Measurements from ENCODE around the gene HNRNPLL. TPM values are rescaled to one million over a fixed set of nuclear protein-coding genes. Genes with fewer than 3 reads are reported as not detected.

Gene HNRNPLL
- total and polyA plus RNA-seq, 2 of the 13 experiments (the other 11 are each of a cell fraction or from before 2014, with no cell fraction given) = 49.4 to 103 TPM

DNA sequence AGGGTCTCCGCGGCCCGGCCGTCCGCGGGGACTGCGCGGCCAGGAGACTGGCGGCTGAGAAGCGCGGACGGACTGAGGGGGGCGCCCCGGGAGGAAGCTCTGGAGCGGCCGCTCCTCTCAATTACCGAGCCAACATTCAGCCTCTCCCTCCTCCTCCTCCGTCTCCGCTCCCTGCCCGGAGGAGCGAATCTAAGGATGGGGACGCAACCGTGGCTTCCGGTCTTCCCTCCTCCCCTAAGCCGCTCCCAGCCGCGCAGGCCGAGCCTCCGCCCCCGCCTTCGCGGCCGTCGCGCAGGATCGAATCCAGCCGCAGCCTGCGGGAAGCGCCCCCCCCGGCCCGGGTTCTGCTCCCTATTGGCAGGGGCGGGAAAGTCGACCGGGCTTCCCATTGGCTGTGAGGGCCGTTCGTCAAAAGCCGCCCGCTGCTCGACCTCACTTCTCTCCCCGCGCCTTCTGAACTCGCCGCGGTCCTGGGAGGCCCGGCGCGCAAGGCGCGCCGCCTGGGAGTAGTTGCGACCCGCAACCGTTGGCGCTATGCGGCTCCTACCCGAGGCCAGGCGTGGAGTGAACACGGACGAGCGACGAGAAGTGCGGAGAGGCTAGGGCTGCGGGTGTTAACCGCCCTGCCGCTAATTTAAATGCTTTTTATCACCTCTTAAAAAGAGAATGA, at the start of gene HNRNPLL (continued):
- TF ChIP-seq, protein P1, sequence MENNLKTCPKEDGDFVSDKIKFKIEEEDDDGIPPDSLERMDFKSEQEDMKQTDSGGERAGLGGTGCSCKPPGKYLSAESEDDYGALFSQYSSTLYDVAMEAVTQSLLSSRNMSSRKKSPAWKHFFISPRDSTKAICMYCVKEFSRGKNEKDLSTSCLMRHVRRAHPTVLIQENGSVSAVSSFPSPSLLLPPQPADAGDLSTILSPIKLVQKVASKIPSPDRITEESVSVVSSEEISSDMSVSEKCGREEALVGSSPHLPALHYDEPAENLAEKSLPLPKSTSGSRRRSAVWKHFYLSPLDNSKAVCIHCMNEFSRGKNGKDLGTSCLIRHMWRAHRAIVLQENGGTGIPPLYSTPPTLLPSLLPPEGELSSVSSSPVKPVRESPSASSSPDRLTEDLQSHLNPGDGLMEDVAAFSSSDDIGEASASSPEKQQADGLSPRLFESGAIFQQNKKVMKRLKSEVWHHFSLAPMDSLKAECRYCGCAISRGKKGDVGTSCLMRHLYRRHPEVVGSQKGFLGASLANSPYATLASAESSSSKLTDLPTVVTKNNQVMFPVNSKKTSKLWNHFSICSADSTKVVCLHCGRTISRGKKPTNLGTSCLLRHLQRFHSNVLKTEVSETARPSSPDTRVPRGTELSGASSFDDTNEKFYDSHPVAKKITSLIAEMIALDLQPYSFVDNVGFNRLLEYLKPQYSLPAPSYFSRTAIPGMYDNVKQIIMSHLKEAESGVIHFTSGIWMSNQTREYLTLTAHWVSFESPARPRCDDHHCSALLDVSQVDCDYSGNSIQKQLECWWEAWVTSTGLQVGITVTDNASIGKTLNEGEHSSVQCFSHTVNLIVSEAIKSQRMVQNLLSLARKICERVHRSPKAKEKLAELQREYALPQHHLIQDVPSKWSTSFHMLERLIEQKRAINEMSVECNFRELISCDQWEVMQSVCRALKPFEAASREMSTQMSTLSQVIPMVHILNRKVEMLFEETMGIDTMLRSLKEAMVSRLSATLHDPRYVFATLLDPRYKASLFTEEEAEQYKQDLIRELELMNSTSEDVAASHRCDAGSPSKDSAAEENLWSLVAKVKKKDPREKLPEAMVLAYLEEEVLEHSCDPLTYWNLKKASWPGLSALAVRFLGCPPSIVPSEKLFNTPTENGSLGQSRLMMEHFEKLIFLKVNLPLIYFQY (CRISPR knock-in tag; IDR thresholded peaks at IDR 0.05; ENCODE audit: borderline replicate concordance) = peak; percentile 66
- TF ChIP-seq MTF1 (CRISPR knock-in tag; IDR thresholded peaks at IDR 0.05) (no peak; the same call in 1 of the 2 replicates), NFYC (CRISPR knock-in tag; IDR thresholded peaks at IDR 0.05) (peak; percentile 98), NFYB (CRISPR knock-in tag; IDR thresholded peaks at IDR 0.05) (peak; percentile 96), SAP130 (CRISPR knock-in tag; IDR thresholded peaks at IDR 0.05; ENCODE audit: low read depth) (peak; percentile 94), MAF1 (CRISPR knock-in tag; IDR thresholded peaks at IDR 0.05; ENCODE audit: borderline replicate concordance) (peak; percentile 94; the same call in 1 of the 2 replicates), STAT5B (CRISPR knock-in tag; IDR thresholded peaks at IDR 0.05) (peak; percentile 68; the same call in 1 of the 2 replicates), ZFAT (CRISPR knock-in tag; conservative IDR thresholded peaks at IDR 0.05) (peak; percentile 94), ZNF256 (CRISPR knock-in tag; conservative IDR thresholded peaks at IDR 0.05) (no peak), FOXP1 (IDR thresholded peaks at IDR 0.05) (no peak), FOXP1 (CRISPR knock-in tag; IDR thresholded peaks at IDR 0.05) (peak; percentile 56), BCL6 (CRISPR knock-in tag; IDR thresholded peaks at IDR 0.05) (peak; percentile 81; the same call in 1 of the 2 replicates), SIX4 (CRISPR knock-in tag; IDR thresholded peaks at IDR 0.05) (peak; percentile 72), SKI (IDR thresholded peaks at IDR 0.05; ENCODE audit: partially characterized antibody) (peak; percentile 62)
- TF ChIP-seq, protein P2, sequence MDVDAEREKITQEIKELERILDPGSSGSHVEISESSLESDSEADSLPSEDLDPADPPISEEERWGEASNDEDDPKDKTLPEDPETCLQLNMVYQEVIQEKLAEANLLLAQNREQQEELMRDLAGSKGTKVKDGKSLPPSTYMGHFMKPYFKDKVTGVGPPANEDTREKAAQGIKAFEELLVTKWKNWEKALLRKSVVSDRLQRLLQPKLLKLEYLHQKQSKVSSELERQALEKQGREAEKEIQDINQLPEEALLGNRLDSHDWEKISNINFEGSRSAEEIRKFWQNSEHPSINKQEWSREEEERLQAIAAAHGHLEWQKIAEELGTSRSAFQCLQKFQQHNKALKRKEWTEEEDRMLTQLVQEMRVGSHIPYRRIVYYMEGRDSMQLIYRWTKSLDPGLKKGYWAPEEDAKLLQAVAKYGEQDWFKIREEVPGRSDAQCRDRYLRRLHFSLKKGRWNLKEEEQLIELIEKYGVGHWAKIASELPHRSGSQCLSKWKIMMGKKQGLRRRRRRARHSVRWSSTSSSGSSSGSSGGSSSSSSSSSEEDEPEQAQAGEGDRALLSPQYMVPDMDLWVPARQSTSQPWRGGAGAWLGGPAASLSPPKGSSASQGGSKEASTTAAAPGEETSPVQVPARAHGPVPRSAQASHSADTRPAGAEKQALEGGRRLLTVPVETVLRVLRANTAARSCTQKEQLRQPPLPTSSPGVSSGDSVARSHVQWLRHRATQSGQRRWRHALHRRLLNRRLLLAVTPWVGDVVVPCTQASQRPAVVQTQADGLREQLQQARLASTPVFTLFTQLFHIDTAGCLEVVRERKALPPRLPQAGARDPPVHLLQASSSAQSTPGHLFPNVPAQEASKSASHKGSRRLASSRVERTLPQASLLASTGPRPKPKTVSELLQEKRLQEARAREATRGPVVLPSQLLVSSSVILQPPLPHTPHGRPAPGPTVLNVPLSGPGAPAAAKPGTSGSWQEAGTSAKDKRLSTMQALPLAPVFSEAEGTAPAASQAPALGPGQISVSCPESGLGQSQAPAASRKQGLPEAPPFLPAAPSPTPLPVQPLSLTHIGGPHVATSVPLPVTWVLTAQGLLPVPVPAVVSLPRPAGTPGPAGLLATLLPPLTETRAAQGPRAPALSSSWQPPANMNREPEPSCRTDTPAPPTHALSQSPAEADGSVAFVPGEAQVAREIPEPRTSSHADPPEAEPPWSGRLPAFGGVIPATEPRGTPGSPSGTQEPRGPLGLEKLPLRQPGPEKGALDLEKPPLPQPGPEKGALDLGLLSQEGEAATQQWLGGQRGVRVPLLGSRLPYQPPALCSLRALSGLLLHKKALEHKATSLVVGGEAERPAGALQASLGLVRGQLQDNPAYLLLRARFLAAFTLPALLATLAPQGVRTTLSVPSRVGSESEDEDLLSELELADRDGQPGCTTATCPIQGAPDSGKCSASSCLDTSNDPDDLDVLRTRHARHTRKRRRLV (CRISPR knock-in tag; IDR thresholded peaks at IDR 0.05) = 0 out of 2 replicates have a peak, but pooled peaks have one; percentile 91
- TF ChIP-seq, protein P3, sequence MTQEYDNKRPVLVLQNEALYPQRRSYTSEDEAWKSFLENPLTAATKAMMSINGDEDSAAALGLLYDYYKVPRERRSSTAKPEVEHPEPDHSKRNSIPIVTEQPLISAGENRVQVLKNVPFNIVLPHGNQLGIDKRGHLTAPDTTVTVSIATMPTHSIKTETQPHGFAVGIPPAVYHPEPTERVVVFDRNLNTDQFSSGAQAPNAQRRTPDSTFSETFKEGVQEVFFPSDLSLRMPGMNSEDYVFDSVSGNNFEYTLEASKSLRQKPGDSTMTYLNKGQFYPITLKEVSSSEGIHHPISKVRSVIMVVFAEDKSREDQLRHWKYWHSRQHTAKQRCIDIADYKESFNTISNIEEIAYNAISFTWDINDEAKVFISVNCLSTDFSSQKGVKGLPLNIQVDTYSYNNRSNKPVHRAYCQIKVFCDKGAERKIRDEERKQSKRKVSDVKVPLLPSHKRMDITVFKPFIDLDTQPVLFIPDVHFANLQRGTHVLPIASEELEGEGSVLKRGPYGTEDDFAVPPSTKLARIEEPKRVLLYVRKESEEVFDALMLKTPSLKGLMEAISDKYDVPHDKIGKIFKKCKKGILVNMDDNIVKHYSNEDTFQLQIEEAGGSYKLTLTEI (CRISPR knock-in tag; conservative IDR thresholded peaks at IDR 0.05) = no peak
- TF ChIP-seq, protein P4, sequence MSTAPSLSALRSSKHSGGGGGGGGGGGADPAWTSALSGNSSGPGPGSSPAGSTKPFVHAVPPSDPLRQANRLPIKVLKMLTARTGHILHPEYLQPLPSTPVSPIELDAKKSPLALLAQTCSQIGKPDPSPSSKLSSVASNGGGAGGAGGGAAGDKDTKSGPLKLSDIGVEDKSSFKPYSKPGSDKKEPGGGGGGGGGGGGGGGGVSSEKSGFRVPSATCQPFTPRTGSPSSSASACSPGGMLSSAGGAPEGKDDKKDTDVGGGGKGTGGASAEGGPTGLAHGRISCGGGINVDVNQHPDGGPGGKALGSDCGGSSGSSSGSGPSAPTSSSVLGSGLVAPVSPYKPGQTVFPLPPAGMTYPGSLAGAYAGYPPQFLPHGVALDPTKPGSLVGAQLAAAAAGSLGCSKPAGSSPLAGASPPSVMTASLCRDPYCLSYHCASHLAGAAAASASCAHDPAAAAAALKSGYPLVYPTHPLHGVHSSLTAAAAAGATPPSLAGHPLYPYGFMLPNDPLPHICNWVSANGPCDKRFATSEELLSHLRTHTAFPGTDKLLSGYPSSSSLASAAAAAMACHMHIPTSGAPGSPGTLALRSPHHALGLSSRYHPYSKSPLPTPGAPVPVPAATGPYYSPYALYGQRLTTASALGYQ (CRISPR knock-in tag; IDR thresholded peaks at IDR 0.05) = peak; percentile 88
